Hindlimb muscle (tissue), 1 donor: Measurements from ENCODE around the gene PROSER3. TPM values are rescaled to one million over a fixed set of nuclear protein-coding genes. Genes with fewer than 3 reads are reported as not detected.
"Not testable (repeated sequence)": the region's sequence is repeated elsewhere in the genome, so short reads cannot be mapped to it uniquely, and the experiment has no call there.

Experiments
- DNase-seq: peaks from one replicate; pipeline ENCODE4 v3.0.0-alpha.2; 2013
- polyA plus RNA-seq: library from polyadenylated mRNA; unstranded; fragments of 120-200 nt; gene quantifications from one replicate; pipeline ENCODE4 v1.2.1, GENCODE V29; 2013; ENCODE audit not compliant: insufficient read length

PROSER3 gene
- polyA plus RNA-seq, 1 donor, result 16.3 TPM

DNA sequence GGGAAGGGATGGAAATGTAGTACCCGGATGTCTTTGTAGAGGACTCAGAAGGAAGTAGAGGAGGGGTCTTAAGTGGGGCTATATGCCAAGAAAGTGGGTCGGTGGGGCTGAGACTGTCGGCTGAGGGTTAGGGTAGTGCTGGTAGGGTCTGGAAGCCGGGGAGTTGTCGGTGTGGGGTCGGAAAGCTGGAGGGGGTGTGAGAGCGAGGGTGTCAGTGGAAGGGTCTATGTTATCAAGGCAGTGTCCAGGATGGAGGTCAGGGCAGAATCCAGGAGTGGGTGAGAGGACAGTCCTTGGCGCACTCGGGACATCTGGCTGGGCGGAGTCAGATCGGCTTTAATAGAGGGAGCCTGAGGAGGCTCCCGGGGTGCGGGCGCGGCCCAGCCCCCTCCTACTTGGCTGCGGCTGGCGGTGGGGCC, 2.8 kb upstream of the PROSER3 start:
- no peak for DNase-seq

DNA sequence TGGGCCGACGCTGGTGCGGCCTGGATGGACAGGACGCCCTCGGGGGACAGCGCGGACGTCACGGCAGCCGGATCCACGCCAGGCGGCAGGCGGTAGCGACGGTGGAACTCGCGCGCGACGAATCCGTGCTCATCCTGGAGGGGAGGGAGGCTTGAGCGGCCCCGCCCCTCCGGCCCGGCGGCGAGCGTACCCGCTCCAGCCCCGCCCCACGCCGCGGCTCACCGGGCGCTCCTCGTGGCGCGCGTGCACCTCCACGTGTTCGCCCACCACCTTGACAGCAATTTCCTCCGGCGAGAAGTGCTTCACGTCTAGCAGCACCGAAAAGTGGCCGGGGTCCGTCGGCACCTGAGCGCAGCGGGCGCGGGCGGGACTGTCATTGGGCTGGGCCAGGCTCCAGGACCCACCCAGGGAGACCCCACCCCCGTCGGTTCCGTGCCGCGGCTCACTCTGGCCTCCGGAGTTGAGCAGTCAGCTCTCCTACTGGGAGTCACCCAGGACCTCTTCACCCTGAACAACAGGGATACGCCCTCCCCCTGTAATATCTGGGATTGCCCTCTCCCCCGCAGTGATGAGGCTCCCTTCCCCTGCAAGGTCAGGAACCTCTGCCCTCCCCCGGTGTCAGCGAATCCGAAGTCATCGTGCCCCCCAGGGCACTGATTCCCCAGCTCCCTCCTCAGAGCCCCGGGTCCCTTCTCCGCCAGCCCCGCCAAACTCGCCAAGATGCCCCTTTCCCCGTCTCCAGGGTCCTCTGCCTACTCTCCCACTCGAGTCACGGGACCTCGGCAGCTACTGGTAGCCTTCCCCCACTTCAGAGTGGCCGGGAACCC, 2.2 kb upstream of the PROSER3 start:
- peak; percentile 88 for DNase-seq

DNA sequence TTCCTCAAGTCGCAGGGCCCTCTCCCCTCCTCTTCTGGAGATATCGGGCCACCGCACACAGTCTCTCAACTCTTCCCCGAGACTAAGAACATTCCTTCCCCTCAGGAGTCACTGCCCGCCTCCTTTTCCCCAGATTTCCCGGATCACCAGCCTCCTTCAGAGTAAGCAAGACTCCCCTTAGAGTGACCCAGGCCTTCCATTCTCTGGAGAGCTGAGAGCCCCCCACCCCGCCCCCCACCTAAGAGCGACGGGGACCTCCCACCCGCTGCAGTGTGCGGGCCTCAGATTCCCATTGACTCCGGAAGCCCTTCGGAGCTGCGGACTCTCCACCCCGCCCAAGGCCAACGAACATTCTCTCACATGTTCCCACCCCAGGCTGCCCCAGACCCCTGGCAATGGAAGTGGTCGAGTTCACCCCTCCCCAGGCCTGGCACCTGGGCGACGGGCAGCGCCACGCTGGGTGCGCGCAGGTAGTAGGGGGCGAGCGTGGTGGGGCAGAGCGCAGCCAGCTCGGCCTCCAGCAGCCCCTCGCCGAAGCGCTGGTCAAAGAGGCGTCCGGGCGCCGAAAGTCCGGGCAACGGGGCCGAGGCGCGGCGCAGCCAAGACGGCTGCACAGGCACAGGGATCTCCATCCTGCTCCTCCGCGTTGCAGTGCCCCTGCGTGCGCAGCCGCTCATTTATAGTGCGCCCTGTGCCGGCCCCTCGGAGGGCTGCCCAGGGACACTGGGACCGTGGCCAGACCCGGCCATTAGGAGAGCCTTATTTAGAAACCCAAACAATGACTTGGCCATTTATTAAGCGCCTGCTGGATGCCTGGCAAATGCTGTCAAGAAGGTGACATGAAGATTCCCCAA, 1.4 kb upstream of the PROSER3 start, which contains the start of gene HSPB6:
TSS of gene HSPB6 (minus strand) at position 653 of the 854 bp plus-strand sequence. CDS start at position 632, 21 bp downstream.
- DNase-seq, result peak; percentile 77

DNA sequence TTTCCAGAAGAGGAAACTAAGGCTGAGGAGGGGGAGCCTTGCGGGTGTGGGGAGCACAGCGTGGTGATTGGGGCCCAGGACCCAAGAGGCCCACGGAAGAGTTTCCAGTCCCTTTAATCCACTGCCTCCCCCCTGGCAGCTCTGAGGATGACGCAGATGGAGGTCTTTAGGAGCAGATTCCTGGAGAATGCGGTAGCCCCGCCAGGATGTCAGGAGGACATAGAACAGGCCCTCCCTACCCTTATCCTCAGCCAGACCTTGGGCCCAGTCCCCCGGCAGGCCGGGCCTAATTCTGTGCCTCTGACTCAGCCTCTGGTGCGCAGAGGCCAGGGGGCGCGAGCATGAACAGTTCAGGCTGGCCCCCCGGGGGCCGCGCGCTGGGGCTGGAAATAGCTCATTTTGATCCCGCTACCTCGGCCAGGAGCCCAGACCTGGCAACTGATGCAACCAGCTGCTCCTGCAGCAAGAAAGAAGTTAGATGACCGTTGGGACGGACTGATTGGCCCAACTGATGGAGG, 686 bp upstream of the PROSER3 start:
- DNase-seq, result peak; percentile 95

DNA sequence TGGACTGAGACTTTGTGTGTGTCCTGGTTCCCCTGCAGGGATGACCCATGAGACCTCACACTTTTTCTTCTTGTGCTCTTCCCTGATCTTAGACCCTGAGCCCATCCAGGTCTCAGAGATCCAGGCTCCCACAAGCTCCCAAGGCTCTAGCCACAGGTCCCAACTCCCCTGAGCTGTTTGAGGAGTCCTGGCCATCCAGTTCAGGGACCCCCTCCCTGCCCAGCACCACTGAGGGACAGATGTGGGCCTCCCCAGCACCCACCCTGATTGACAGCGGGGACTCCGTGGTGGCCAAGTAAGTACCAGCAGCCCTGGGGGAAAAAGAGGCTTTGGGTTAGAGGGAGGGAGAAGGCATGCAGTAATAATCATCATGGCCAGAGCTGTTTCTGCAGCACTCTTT, 1.7 kb downstream of the PROSER3 start:
- no peak for DNase-seq

DNA sequence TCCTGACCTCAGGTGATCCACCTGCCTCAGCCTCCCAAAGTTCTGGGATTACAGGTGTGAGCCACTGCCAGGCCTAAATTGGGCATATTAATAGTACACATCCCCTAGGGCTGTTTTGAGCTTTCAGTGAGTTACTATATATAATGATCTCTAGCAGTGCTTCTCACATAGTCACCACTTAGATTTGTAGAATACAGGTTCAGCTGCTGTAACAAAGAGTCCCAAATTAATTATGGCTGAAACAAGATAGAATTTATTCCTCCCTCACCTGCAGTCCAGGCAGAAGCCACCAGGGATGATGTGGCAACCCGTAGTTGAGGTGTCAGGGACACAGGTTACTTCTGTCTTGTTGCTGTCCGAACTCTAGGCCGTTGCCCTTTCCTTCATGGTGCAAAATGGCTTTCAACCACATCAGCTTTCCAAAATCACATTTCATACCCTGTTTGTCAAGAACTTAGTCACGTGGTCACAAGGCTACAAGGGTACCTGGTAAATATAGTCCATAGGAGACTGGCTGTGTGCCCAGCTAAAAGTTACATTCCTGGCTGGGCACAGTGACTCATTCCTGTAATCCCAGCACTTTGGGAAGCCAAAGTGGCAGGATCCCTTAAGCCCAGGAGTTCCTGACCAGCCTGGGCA, 2.9 kb downstream of the PROSER3 start:
- DNase-seq, result no peak

DNA sequence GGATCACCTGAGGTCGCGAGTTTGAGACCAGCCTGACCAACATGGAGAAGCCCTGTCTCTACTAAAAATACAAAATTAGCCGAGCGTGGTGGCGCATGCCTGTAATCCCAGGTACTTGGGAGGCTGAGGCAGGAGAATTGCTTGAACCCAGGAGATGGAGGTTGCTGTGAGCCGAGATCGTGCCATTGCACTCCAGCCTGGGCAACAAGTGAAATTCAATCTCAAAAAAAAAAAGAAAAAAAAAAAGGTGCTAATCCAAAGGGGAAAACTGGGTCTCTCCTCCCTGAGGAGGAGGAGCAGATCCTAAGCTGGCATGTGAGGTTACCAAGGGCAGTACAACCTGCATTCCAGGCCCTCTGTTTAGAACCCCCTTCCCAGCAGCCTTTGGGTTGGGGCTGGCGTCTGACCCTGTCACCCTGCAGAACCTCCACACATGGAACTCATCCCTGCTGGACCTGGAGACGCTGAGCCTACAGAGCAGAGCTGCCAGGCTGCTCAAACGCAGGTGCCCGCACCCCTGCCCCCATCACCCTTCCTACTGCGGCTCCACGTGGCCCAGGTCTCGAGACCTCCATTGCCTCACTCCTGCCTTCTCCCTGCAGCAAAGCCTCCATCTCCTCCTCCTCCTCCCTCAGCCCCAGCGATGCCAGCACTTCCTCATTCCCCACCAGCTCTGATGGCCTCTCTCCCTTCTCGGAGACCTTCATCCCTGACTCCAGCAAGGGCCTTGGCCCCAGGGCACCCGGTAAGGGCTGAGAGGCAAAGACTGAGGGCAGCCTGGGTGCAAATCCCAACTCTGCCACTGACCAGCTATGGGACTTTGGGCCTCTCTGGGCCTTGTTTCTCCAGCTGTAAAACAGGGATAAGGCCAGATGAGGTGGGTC, 6.7 kb downstream of the PROSER3 start:
- DNase-seq, result no peak

DNA sequence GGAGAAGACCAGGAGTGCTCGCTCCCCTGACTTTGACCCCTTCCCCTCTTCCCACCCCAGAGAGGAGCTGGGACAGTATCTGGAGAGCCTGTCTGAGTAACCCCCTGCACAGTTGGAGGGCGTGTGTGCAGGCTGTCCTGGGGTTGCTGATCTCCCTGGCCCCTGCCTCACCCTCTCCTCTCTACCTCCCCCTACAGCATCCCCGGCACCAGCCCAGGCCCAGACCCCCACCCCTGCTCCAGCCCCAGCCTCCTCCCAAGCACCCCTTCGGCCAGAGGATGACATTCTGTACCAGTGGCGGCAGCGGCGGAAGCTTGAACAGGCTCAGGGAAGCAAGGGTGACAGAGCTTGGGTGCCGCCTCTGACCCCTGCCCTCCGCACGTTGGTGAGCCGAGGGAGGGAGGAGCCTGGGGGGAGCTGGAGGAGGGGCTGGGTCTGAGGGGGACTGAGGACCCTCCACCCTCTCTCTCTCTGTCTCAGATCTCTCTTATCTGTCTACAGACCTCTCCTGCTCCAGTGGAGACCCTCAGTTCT, 8.7 kb downstream of the PROSER3 start:
- no peak for DNase-seq

DNA sequence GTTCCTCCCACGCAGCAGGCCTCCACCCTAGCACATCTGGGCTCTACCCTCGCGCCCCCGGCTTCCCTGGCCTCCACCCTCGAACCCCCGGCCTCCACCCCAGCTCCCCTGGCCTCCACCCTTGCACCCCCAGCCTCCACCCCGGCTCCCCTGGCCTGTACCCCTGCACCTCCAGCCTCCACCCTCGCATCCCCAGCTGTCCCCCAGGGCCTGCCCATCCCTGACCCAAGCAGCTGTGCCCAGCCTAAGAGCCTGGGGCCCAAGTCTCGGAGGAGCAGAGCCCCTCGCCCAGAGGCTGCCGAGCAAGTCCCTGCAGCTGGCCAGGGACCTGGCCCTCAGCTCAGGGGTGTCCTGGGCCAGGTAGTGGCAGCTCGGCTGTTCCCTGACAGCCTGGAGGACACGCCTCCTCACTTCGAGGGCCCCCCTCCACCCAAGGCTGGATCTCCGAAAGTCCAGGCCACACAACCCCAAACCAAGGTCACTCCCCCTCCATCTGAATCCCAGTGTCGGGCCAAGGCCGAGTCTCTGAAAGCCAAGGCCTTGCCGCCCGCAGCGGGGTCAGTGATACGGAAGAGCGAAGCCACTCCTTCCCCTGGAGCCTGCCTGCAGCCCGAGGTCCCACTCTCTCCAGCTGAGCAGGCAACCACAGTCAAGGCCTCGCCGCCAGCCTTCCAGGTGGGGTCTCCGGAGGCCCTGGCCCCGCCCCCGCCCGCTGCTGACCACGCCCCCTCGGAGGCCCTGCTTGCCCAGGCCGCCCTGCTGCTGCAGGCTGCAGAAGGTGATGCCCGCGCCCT, 9.5 kb downstream of the PROSER3 start:
- no peak for DNase-seq

DNA sequence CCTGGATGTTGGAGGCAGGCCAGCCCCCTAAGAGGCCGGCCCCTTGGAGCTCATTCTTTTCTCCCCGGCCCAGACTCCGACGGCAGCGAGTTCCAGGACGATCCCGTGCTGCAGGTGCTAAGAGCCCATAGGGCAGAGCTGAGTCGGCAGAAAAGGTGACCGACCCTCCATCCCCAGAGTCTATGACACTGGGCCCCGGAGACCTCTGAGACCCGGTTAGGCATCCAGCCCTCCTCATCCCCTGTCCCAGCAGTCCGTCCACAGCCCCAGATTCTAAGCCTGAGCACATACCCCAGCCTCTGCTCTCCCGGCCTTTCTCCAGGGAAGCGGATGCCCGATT, 10.1 kb downstream of the PROSER3 start:
- no peak for DNase-seq

DNA sequence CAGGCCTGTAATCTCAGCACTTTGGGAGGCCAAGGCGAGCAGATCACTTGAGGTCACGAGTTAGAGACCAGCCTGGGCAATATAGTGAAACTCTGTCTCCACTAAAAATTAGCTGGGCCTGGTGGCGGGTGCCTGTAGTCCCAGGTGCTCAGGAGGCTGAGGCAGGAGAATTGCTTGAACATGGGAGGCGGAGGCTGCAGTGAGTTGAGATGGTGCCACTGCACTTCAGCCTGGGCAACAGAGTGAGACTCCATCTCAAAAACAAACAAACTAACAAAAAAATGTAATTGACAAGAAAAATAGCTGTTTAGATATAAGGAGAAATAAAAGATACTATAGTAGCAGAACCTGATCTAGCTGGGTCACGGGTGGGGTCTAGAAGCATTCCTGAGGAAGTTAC, 14.4 kb downstream of the PROSER3 start:
- not testable (repeated sequence) for DNase-seq

DNA sequence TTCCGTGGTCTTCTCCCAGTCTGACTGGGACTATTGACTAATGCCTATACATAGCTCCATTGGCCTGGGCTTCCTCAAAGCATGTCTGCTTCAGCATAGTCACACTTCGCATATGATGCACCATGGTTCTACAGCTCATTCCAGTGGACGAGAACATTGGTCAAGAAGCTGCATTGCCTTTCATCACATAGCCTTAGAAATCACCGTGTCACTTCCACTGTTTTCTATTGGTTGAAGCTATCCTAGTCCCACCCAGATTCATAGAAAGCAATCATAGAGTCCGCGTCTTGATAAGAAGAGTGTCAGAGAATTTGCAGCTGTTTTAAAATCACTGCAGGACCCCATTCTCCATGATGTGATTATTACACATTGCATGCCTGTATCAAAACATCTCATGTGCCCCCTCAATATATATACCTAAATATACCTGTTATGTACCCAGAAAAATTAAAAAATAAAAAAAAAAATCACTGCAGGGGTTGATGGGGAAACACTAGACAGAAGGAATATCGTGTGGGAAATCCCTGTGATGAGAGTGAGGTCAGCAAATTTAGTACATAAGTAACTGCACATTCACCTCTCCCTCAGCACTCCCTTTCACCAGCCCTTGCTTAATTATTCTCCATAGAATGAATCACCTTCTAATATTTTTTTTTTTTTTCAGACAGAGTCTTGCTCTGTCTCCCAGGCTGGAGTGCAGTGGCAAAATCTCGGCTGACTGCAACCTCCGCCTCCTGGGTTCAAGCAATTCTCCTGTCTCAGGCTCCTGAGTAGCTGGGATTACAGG, 15.2 kb downstream of the PROSER3 start:
- DNase-seq, result no peak

DNA sequence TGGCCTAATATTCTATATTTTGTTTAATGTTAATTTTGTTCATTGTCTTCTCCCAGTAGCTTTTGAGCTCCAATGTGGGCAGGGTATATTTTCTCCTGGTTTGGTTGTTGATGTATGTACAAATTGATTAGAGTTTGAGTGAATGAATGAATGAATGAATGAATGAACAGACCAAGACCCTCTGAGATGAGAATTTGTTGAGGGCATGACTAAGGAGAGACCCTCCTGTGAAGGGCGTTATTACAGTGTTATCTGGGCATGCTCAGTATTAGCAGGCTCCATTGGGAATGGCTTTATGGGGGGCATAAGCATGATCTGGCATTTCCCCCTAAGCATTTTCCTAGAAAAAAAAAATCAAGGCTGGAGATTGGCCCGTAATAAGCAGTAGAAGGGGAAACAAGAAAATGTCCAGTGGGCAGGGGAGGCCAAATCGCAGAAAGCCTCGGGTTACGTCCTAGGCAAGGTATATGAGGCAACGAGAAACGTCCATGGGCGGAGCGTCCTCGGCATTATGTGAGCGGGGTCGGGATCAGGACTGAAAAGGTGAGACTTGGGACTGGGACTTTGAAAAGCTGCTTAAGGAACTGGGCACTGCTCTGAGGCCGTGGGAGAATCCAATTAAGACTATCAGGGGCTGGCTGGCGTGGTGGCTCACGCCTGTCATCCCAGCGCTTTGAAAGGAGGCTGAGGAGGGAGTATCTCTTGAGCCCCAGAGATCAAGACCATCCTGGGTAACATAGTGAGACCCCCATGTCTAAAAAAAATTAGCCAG, 16.5 kb downstream of the PROSER3 start:
- no peak for DNase-seq

DNA sequence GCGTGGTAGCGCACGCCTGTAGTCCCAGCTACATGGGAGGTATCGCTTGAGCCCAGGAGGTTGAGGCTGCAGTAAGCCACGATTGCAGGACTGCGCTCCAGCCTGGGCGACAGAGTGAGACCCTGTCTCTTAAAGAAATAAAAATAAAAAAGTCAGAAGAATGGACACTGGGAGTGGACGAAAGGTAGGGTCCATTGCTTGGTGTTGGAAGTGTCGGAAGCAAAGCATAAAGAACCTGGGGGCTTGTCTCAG, 17.0 kb downstream of the PROSER3 start:
- no peak for DNase-seq

DNA sequence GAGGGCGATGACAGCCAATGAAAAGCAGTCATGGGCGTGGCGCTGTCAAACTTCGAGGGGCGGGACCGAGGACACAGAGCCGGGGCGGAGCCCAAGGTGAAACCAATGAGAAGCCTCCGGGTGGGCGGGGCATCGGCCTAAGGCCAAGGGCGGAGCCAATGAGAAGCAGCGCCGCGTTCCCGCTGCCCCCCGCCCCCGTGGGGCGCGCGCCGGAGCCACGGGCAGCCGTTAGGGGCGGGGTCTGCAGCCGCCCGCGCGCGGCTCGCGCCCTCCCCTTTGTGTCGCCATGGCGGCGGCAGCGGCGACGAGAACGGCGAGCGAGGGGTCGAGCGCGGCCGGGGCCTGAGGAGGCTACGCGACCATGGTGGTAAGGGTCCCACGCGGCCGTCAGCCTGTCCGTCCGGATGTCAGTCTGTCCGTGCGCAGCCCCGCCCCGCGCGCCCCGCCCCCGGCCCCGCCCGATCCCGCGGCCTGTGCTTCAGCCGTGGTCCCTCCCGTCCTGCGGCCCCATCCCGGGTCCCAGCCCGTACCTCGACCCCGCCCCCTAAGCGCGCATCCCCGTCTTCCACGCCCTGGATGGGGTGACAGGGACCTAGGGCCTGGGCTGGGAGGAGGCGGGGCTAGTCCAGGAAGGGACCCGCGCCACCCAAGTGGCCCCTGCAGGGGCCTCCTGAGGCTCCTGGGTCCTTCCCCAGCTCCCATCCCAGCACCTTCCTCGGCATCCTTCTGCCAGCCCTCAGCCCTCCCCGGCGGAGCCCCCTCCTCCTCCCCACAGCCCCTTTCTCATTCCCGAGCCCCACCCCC, 17.5 kb downstream of the PROSER3 start, which contains the start of gene ARHGAP33:
TSS of gene ARHGAP33 (plus strand) at position 267 of the 804 bp plus-strand sequence. CDS start at position 362, 95 bp downstream.
- peak; percentile 99 for DNase-seq

DNA sequence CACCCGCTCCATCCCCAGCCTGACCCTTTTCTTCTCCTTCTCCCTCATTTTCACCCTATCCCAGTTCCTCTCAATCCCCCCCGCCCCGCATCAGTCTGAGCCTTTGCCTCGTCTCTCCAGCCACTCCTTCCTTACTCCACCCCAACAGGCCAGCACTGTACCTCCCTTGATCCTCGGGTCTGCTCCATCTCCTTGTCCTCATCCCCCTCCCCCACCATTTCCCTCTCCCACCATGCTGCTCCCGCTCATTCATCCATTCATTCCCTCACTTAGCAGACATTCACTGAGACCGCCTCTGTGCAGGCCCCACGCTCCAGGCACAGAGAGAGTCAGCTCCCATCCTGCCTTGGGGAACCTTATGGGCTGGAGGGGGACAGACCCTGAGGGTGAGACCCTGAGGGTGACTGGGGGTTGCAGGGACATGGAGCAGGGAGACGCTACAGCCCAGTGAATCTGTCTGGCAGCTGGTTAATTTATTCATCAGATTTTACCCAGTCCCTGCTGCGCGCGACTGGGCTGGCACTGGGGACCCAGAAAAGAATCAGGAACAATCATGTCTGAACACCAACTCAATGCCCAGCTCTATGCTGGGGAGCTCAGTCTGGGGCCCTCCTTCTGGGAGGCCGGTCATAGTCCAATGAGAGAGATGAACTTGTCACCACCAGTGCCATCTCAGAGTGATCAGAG, 18.3 kb downstream of the PROSER3 start:
- no peak for DNase-seq

DNA sequence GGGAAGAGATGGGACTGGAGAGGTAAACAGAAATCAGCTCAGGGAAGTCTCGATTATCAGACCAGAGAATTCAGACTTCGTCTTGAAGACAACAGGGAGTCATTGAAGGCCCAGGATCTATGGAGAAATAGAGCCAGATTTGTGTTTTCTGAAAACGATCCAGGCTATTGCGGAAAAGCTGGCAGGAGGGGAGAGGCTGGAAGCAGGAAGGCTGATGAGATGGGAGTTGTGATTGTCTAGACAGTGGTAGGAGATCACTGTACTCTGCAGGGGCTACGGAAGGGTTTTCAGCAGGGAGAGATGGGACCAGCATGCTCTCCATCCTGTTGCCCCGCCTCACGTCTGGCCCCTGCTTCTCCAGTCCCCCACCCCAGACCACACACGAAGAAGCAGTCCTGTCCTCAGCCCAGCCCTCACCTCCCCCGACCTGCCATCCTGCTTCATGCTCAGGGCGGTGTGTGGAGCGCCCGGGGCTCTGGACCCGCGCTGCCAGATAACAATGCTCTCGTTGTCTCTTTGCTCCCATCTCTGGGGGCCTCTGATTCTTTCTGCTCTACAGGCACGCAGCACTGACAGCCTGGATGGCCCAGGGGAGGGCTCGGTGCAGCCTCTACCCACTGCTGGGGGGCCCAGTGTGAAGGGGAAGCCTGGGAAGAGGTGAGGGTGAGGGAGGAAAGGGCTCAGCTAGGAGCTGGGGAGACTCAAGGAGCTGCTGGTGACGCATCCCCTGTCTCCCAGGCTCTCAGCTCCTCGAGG, 19.3 kb downstream of the PROSER3 start:
- no peak for DNase-seq
